Bronchial epithelial cell (primary cell): Measurements from ENCODE around the gene FOXN3. TPM values are rescaled to one million over a fixed set of nuclear protein-coding genes. Genes with fewer than 3 reads are reported as not detected.

Experiments used
- DNase-seq: peaks from one replicate; pipeline ENCODE4 v3.0.0-alpha.2; 2010; ENCODE audit warnings: low read depth
- FAIRE-seq: peaks from 2 replicates; lab custom pipeline; 2011; peaks lifted over from hg19 to GRCh38; lab: Jason Lieb, UNC
- H3K27me3 ChIP-seq: 2 replicates; pipeline ENCODE4 v1.5.1; 2011; ENCODE audit warnings: low read length; ENCODE audit not compliant: control insufficient read depth, insufficient read depth
- H3K36me3 ChIP-seq: 2 replicates; pipeline ENCODE4 v1.5.1; 2011; ENCODE audit warnings: low read length; ENCODE audit not compliant: control insufficient read depth, insufficient read depth
- H3K4me3 ChIP-seq: 2 replicates; pipeline ENCODE4 v1.5.1; 2011; ENCODE audit warnings: mild to moderate bottlenecking, low read depth, low read length, control low read depth
- total RNA-seq: library from RNA; depleted of rRNA; stranded (reverse); fragments of >200 nt; gene quantifications from 2 replicates; pipeline ENCODE4 v1.2.1, GENCODE V29; 2014
- TF ChIP-seq, protein P1 (sequence below): IDR thresholded peaks from 2 replicates; pipeline ENCODE4 v1.5.1; 2011; ENCODE audit warnings: mild to moderate bottlenecking, moderate library complexity, low read length, control low read depth, inconsistent platforms; ENCODE audit not compliant: insufficient read depth, severe bottlenecking

The FOXN3 gene
- total RNA-seq, 1 donor from 2014 or later: 5.8 TPM

DNA sequence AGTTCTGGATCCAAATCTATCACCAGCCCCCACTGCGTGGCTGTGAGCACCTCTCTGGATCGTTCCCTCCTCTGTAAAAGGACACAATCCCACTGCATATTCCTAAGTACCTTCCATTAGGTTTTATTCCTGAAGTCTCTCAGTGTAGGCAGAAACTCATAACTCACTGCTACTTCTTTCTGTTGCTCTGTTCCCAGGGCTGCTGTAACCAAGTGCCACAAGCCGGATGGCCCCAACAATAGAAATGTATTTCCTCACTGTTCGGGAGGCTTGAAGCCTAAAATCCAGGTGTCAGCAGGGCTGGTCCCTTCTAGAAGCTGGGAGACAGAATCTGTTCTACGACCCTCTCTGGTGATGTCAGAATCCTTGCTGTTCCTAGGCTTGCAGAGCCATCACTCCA, 24.9 kb downstream of the FOXN3 start:
- TF ChIP-seq, protein P1, sequence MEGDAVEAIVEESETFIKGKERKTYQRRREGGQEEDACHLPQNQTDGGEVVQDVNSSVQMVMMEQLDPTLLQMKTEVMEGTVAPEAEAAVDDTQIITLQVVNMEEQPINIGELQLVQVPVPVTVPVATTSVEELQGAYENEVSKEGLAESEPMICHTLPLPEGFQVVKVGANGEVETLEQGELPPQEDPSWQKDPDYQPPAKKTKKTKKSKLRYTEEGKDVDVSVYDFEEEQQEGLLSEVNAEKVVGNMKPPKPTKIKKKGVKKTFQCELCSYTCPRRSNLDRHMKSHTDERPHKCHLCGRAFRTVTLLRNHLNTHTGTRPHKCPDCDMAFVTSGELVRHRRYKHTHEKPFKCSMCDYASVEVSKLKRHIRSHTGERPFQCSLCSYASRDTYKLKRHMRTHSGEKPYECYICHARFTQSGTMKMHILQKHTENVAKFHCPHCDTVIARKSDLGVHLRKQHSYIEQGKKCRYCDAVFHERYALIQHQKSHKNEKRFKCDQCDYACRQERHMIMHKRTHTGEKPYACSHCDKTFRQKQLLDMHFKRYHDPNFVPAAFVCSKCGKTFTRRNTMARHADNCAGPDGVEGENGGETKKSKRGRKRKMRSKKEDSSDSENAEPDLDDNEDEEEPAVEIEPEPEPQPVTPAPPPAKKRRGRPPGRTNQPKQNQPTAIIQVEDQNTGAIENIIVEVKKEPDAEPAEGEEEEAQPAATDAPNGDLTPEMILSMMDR: no peak
- H3K4me3 ChIP-seq: no peak overlapping the region
- DNase-seq (no peak), FAIRE-seq (no peak)
- no peaks in the 10 kb centered on the region for H3K36me3 ChIP-seq
- no peaks in the 10 kb centered on the region for H3K27me3 ChIP-seq

DNA sequence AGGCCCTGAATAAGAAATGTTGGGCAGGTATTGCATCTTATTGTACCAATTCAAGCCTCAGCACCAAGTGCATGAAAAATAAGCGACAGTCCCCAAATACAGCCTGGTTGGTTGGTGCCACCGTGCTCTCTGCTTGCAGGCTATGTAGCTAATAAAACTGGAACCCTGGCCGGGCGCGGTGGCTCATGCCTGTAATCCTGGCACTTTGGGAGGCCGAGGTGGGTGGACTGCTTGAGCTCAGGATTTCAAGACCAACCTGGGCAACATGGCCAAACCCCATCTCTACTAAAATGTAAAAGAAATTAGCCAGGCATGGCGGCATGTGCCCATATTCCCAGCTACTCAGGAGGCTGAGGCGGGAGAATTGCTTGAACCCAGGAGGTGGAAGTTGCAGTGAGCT, 25.5 kb downstream of the FOXN3 start:
- H3K36me3 ChIP-seq: no peaks in the 10 kb centered on the region
- H3K27me3 ChIP-seq: no peaks in the 10 kb centered on the region
- H3K4me3 ChIP-seq: no peak overlapping the region
- DNase-seq: no peak
- TF ChIP-seq, protein P1: no peak
- FAIRE-seq: no peak

DNA sequence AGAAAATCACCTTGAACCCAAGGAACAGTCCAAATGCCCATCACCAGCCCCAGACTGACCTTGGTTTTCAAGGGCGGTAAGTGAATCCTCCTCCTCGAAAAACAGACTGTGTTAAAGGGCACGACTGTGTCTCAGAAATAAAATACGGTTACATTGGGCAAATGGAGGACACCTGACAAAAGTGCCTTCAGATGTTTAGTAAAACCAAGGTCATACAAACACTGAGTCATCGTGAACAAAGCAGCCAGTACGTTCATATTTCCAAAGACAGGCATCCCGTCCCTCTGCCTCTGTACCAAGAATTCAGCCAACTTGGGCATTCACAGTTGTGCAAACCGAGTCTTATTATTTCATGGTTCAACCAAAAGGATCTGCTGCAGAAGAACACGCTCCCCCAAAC, 25.9 kb downstream of the FOXN3 start:
- no peak for DNase-seq
- H3K36me3 ChIP-seq: no peaks in the 10 kb centered on the region
- TF ChIP-seq, protein P1: no peak
- H3K4me3 ChIP-seq: no peak overlapping the region
- H3K27me3 ChIP-seq: no peaks in the 10 kb centered on the region
- no peak for FAIRE-seq

DNA sequence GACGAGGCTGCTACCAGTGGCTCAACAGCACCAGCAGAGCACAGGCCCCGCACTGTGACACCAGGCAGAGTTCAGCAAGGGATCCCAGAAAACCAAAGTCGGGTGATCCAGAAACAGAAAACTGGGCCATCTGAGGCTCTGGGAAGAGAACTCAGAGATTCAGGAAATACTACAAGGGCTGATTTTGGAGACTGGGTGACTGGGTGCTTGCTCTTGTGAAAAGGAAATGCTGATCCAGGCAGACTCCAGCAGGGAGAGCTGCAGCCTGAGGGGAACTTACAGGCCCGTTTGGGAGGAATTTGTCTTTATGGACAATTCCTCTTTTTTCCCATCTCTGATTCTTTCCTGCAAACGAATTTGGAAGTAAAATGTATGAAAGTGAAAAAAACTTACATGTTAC, 28.2 kb downstream of the FOXN3 start:
- Histone ChIP-seq H3K27me3 (no peaks in the 10 kb centered on the region), H3K4me3 (no peak overlapping the region), H3K36me3 (no peaks in the 10 kb centered on the region)
- FAIRE-seq: no peak
- no peak for DNase-seq
- TF ChIP-seq, protein P1: no peak

DNA sequence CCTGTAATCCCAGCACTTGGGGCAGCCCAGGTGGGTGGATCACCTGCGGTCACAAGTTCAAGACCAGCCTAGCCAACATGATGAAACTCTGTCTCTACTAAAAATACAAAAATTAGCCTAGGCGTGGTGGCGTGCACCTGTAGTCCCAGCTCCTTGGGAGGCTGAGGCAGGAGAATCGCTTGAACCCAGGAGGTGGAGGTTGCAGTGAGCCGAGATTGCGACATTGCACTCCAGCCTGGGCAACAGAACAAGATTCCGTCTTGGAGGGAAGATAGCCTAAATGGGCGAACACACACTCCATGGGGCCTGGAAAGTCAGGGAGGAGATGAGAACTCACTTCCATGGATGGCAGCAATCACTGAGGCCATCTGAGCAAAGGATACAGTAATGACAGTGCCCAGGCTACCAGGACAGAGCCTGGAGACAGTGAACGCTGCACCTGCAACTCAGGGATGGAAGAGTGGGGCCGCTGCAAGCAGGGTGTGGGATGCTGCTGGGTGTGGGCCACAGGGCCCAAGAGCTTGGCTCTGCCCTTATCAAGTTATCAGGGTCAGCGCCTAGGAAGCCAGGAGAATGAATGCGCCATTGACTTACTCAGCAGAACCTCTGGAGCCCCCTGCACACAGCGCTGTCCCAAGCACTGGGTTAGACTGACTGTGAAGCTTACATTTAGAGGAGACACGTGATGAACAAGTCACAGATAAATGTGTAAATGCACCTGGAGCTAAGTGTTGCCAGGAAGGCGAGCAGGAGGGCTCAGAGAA, 28.9 kb downstream of the FOXN3 start:
- no peaks in the 10 kb centered on the region for H3K36me3 ChIP-seq
- FAIRE-seq (no peak), DNase-seq (no peak)
- no peaks in the 10 kb centered on the region for H3K27me3 ChIP-seq
- TF ChIP-seq, protein P1: no peak
- no peak overlapping the region for H3K4me3 ChIP-seq

DNA sequence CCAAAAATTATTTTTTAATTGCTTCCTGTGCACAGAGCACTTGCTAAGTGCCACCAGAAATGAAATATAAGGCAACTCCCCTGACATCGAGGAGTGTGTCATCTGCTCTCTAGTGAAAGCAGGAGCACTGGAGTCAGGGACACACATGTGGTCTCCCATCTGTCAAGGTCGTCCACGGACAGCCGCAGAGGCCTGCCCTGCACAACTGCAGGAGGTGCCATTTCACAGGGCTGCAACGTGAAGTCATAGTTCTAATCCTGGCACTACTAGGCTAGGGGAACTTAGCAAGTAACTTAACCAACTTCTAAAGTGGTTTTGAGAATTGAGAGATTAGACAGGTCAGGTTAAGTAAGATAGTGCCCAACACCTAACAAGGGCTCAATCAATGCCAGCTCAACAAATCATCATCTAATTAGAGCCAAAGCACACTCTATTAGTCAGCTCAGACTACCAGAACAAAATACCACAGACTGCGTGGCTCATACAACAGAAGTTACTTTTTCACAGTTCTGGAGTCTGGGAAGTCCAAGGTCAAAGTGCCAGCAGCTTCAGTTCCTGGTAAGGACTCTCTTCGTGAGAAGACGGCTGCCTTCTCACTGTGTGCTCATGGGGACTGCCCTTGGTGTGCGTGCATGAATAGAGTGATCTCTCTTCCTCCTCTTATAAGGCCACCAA, 30.7 kb downstream of the FOXN3 start:
- TF ChIP-seq, protein P1: no peak

More for the DNA sequence above, 30.7 kb downstream of the FOXN3 start:
- H3K4me3 ChIP-seq: no peak overlapping the region
- DNase-seq (no peak), FAIRE-seq (no peak)
- H3K27me3 ChIP-seq: no peaks in the 10 kb centered on the region
- H3K36me3 ChIP-seq: no peaks in the 10 kb centered on the region
